CD1c-positive myeloid dendritic cell (primary cell): ENCODE measurements around the gene PI16.
"Not testable (repeated sequence)": the region's sequence is repeated elsewhere in the genome, so short reads cannot be mapped to it uniquely, and the experiment has no call there.

Experiments
- DNase-seq: peaks from one replicate; pipeline ENCODE4 v3.0.0-alpha.2; 2016; ENCODE audit errors: extremely low spot score

Gene PI16

DNA sequence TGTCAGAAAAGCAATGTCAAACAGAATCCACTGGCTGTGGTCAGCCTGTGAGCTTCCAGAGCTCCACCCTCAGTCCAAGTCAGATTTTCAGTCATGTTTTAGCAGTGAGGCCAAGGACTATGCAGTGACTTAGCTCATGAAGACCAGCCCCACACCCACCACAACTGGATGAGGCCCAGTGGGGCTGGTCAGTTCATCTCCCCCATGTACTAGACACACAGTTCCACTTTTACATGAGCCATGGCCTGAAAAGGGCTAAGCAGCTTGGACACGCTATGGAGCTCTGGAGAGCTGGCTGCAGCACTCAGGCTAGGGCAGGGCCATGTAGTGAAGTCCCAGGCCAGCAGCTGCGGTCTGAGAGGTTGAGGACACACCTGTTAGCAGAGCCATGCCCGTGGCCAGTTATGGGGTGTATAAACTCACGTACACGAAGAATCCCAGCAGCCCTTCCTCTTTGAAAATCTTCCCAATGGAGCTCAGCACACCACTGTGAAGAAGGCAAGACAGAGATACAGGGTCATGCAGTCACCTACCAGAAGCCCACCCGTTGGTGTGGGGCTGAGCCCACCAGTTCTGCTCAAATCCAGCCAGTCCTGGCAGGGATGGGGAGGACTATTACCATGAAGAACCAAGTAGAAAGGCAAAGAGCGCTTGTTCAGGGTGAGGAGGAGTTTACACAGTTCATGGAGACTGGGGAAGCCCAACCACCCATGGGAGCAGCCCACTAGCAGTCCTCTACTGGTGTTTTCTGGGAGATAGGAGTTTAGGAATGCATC is 20.9 kb downstream of the PI16 start:
- no peak for DNase-seq

DNA sequence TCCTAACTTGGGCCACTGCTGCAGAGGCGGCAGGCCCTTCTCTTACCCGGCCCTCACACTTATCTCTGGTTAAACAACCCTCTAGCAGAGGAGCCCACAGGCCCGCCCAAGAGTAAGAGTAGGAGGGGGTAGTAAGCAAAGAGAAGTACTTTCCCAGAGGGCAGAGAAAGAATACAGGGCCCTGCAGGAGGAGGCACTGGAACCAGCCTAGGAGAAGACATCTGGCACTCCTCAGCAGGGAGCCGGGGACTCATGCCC is 21.4 kb downstream of the PI16 start:
- DNase-seq = no peak

DNA sequence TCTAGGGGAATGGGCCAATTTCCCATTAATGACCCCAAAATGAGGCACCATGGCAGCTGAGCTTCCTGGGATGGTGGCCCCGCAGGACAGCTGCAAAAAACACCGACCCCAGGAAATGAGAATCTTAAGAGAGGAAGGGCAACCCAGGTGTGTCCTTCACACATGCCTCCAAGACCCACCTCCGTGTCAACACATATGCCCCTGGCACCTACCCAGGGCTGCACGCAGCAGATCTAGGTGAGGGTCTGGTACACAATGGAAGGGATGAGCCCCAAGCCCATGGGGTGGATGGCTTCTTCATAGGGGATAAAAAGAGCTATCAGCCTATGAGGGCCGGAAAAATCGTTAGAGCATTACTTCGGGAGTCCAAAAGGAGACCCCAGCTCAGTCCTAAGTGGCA is 22.0 kb downstream of the PI16 start:
- no peak for DNase-seq

DNA sequence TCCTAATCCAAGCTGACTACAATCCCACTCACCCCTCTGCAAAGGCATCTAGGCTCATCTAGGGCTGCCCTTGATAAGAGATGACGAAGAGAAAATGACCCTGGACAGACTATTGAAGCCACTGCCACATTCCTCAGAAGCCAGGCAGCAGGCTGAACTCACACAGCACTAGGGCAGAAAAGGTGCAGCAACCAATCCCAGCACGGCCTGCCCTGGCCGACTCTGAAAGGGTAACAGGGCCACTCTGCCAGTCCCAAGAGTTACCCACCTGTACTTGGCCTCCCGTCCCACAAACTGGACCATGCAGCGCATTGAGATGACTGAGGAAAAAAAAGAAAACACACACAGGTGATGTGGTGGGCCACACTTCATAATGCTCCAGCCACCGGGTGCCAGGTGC is 22.4 kb downstream of the PI16 start:
- no peak for DNase-seq

DNA sequence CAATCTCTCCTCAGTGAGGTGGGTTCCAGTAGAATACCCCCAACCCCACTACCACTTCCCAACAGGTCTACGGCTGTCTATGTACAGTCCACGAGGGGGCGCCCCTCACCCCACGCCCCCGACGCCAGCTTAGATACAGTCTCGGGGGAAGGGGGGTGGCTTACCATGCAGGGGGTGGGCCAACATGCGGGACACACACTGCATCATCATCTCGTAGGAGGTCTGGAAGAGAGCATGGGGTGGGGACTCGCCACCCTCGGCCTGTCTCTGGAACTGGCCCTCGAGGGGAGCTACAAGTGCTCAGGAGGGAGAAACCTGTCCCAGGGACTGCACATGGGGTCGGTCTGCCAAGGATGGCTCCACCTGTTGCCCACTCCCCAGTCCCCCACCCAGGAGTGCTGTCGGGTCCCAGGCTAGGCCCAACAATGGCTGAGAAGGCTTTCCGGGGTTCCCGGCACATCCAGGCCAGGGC is 23.0 kb downstream of the PI16 start:
- DNase-seq = no peak

DNA sequence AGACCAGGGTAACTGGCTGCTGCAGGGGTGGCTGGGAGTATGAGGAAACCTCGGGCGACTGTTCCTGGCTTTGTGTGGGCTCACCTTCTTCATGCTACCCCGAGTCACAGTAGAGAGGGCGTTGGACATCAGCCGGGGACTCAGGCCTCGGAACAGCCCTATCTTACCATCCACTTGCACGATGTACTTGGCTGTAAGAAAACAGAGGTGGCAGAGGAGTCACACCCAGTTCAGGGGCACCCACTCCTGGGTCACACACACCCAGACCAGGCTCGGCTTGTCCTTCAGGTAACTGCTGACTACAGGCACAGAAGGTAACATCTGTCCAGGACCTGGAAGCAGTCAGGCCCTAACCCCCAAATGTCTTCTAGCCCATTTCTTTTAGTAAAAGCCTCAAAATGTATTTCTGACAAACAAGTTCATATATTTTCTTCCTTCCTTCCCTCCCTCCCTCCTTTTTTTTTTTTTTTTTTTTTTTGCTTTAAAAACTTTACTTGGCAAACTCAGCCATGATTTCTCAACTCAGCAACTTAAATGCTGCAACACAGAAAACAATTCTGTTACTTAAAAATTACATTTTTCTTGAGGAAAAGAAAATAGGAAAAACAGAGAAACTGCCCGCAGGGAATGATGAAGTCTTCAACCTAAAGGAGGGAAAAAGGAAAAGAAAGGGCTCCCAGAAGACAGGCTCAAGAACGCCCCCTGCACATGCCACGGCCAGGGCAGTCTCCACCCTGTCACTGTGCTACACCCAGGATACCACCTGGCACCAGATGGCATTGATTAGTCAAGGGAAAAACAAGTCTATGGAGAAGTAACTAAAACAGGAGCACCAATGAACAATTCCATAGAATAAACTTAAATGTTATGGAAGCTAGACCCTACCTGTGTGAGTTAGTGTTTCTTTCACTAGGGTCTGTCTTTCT is 24.1 kb downstream of the PI16 start:
- no peak for DNase-seq

DNA sequence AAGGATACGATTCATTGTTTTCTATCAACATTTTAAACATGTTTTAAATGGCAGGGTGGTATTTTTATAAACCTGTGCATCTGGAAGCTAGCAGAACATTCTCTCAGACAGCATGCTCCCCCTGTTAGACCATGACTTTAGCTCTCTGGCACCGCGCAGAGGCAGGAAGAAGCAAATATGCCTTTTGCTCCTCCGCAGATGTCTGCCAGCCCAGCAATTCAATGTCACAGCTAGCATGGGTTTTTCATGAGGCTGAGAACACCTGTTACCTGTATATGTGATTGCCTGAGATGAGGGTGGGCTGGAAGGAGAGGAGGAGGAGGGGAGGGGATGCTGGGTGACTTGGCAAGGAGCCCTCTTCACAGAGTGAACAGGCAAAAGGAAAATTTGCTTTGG is 24.8 kb downstream of the PI16 start:
- no peak for DNase-seq

DNA sequence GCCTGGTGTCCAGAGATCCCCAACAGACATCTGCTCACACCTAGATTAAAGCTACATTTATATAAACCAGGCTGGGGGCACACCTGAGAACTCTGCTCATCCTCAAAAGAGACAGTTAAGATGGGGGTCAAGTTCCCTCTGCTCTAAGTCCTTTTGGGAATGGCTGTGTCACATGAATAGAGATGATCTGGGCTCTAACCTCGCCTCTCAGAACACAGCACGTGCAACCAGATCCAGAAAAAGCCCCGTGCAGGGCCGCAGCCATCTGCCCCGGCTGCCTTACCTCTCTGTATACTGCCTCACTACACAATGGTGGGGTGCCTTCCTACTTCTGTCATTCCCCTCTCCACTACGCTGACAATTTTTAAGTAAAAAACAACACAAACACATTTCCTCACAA is 25.6 kb downstream of the PI16 start:
- DNase-seq = no peak

DNA sequence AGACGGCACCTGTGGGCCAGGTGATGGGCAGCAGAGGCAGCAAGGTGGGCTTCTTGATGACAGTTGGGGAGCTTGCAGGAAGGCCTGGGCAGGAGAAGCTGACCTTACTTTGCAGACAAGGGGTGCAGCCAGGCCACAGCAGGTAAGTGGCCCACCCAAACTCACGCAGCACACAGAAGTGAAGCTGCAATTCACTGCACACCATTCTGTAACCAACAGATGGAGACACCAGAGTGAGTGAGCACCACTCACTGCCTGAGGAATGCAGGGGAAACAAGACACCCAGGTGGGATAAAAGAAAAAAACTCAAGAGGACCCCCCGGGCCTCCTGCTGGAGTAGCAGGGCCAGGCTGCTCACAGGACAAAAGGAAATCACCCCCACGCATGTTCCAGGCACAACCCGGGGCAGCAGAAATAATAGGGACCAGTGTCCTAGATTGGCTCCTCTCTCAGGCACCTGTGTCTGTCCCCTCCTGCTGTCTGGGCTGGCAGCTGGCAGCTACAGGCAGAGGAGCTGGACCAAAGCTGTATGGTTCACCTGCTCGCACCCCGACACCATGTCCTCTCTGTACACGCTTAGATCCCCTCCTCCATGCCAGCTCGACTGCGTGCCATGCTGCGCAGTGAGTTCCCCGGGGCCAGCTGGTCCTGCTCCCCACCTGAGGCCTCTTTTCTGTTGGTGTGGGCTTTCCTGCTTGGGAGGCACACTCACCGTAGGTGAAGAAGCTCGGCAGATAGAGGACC is 26.5 kb downstream of the PI16 start:
- no peak for DNase-seq

DNA sequence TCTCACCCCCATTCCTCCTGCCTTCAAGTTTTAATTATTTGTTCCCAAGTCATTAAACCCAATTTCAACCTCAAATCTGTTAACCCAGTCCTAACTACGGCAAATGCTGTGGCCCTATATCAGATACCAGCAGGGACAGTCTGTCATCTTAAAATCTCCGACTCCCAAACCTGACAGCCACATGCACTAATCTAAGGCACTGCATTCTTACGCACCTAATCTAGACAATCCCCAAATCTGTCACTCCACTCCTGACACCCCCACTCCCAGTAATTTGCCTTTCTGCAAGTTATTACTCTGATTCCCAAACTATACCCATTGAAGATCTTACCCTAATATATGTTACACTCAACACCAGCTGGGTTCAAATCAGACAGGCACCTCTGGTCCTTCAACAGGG is 29.0 kb downstream of the PI16 start:
- DNase-seq = no peak

DNA sequence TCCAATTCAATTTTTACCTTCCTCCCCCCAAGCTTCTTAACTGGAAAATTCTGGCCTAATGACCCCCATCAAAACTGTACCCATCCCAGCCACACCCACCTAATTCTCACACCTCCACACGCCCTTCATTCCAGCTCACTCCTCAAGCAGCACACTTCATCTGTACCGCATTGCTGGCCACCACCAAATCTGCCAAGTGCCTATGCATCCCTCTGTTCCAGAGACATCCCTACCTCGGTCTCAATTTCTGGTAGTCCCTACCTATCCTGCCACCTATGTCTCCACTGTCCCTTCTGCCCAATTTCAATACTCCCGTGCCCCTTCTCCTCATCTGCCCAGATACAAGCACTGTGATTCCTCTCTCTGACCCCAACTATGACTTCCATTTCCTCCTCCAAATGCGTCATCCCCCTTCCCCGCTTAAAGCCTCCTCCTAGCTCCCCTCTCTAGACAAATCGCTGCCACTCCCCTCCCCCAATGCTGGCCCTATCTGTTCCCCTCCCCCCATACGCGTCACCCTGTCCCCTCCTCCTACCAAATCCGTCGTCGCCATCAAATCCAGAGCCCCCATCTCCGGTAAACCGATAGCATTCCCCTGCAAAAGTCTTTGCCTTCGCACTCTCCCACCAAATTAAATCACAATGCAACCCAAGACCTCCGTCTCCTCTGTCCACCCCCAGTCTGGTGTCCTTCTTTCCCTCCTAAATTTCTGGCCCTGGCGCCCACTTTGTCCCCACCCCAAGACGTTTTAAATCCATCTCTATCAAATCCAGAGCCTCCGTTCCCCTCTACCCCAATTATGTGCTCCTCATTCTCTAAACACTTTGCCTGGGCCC is 30.3 kb downstream of the PI16 start:
- peak; percentile 40 for DNase-seq

DNA sequence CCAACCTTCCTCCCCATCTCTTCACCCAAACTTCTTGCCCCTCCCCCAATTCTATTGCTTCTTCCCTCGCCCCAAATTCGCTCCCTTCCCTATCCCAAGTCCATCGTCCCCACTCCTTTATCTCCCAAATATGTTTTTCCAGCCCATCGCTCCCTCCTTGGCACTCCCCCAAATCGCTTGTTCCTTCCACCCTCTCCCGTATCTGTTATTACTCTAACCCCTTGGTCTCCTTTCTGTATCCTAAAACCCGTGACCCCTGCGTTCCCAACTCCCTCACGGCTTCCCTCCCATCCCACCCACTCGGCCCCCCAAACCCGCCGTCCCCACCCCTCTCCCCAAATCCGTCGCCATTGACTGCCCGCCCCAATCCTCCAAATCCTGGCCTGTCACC is 30.9 kb downstream of the PI16 start:
- no peak for DNase-seq

DNA sequence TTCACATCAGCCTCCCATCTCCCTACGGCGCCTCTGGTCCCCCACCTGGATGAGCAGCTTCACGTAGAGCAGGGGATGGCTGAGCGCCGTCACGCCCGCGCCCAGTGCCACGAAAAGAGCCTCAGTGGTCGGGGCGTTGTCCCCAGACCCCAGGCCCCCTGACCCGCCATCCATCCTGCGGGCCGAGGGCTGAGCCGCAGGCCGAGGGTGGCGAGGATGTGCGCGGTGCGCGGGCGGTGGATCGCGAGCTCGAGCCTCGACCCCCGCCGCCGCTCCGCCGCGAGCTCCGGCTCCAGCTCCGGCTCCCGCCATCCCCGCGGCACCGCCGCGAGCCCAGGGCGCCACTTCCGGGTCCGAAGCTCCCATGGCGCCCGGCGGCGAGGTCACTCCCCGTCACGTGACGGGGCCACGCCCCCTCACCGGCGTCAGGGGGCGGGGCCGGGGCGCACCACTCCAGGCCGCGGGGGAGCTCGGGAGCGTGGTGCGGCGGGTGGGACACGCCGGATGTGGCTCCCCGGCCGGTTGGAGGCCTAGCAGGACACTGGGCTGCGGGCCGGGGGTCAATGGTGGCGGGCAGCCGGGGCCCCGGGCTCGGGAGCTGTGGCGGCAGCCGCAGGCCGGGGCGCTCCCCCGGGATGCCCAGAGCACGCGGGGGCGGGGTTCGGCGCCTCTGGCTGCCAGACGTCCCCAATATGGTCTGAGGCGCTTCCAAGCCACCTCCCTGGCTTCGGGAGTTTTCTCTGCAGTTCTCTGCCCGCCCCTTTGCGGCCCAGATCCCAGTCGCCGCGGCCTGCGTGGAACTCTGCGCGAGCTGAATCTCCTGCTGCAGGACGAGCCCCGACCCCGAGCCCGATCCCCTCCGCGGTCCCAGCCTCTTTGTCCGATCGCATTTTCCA is 31.5 kb downstream of the PI16 start, which contains the start of gene MTCH1:
MTCH1 (minus strand) TSS at position 389 of the 896 bp plus-strand sequence; CDS start at position 366, 23 bp downstream.
- peak; percentile 96 for DNase-seq

DNA sequence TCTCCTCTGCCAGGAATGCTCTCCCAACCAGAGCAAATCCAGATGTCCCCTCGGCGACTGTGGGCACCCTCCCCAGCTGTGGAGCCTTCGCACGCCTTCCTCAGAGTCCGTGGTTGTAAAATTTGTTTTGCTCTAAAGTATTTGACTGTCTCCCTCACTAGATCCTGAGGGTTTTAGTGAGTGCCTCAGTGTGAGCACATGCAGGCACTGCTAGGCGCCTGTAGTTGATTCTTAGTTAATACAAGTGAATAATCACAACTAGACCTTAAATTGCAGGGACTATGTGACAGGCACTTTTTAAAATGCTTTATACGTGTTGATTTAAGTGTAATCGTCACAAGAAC is 32.1 kb downstream of the PI16 start:
- no peak for DNase-seq

DNA sequence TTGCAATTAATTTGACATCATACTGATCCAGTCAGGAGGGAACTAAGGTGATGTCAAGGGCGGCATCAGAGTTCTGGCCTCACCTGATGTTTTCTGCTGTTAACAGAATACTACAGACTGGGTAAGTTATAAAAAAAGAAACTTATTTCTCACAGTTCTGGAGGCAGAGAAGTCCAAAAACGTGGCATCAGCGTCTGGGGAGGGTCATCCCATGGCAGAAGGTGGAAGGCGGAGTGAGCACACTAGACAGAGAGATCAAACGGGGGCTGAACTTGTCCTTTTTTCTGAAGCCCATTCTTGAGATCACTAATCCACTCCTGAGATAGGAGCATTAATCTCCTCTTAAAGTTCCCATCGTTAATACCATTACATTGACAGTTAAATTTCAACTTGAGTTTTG is 34.7 kb downstream of the PI16 start:
- no peak for DNase-seq

DNA sequence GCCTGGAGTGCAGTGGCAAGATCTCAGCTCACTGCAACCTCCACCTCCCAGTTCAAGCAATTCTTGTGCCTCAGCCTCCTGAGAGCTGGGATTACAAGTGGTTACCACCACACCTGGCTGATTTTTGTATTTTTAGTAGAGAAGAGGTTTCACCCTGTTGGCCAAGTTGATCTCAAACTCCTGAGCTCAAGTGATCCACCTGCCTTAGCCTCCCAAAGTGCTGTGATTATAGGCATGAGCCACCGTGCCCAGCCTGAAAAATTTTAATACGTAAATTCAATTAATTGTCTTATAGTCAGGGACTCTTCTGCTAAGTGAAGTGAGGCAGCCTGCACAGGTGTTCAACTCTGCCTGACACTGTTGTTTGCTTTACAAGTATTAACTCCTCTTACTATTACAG is 35.9 kb downstream of the PI16 start:
- not testable (repeated sequence) for DNase-seq

DNA sequence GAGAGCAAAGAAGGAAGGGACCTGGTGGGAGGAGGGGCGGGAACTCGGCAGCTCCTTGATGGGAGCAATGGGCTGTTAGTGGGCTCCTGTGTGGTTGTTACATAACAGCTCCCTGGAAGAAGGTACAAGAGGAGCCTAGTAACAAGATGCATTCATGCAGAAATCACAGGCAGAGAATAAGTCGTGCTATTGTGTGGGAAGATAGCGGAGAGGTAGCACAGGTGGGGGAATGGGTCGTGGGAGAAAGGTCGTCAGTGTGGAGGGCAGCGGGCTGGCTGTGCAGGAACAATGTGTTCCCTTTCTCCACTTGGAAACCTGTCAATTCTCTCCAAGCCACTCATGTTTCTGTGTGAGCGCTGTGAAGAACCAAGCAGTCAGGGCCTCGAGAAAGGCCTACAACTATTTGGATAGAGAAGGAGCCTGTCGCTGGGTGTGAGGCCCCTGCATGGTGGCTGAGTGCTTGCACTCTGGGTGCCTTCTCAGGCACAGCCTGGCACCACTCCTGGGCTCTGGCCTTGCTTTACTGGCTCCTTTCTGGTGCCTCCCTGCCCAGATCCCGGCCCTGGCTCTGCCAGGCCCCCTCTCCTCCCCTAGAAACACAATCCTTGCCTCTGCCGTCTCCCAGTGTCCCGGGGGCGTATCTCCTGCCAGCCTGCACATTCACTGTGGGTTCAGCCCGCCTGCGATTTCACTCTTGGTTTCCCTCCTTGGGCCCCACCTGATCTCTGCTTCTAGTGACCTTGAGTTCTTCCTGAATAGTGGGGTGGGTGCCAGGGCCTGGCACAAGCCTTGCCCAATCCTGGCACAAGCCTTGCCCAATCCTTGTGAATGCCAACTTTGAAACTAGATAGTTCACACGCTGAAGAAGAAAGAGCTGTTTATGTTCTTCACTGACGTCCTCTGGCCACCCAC is 43.5 kb downstream of the PI16 start:
- DNase-seq = no peak

DNA sequence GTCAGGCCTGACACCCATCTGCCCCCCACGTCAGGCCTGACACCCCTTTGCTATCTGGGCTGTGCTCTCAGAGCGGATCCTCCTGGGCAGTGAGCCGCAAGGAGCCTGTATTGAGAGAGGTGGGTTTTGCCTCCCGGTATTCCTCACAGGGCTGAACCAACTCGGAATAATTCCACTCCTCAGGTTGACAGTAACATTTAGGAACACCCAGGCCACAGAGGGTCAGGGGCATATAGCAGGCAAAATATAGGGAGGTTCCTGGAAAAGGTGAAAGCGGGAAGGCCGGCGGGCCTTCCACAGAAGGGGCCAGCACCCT is 44.1 kb downstream of the PI16 start:
- no peak for DNase-seq

DNA sequence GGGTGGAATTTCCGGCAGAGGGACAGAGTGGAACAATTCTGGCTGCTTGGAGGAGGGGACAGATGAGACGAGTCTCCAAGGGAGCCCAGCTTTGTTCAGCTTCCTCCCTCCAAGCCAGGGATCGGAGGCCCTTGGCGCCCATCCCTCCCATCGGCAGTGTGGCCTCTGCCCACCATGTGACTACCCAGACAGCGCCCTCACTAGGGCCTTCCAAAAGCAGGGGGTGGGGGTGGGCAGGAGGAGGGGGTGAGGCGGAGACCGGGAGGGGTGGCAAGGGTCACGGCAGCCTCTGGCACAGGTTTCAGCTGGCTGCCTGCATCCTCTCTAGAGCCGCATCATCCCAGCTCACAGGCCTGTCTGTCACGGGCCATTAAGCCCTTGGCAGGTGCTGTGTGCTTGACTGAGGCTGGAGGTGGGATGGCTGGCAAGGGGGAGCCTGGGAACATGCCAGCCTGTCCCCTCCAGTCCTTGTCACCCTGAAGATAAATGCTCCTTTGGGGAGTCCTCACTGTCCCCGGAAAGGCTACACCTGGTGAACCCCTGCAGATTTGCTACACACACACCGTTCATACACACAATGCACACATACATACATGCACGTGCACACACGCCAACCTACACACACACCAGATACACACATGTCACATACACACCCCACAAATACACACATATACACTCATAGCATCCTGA is 44.7 kb downstream of the PI16 start:
- no peak for DNase-seq
